GM21381 (cell line): ENCODE measurements around the gene CRTC2.

Experiments used
- ATAC-seq: cut with Tn5 transposase; IDR thresholded peaks from one replicate; pipeline ENCODE4 v1.9.1; 2021; ENCODE audit warnings: mild to moderate bottlenecking, moderate library complexity; ENCODE audit not compliant: unreplicated experiment

CRTC2 gene

DNA sequence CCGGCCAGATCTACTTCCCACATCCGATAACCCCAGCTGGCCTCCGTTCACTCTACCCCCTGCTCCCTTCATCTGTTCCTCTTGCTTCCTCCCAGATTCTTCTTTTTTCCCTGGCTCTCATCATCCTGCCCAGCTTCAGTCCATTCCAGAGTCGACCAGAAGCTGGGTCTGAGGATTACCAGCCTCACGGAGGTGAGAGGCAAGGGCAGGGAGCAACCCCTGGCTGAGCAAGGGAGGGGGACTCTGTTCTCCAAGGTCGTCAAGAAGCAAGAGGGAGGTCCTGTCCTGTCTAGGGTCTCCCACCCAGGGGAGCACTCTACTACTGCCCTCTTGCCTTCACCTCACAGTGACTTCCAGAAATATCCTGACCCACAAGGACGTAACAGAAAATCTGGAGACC is 15.1 kb upstream of the CRTC2 start:
- ATAC-seq, result no peak

- ATAC-seq, result no peak
These were observed 14.7 kb upstream of the CRTC2 start for GRCh38 chr1:153973071-153973470.

GRCh38 chr1:153970346-153970745 is 11.9 kb upstream of the CRTC2 start:
- no peak for ATAC-seq

GRCh38 chr1:153968972-153969371 is 10.6 kb upstream of the CRTC2 start:
- ATAC-seq, result no peak

- ATAC-seq, result no peak
These were observed 10.0 kb upstream of the CRTC2 start for GRCh38 chr1:153968408-153968807.

- ATAC-seq, result no peak
These were observed 9.6 kb upstream of the CRTC2 start for GRCh38 chr1:153968000-153968363.

GRCh38 chr1:153967107-153967999 is 8.9 kb upstream of the CRTC2 start, which contains the start of gene CREB3L4:
CREB3L4 (plus strand) TSS chr1:153967902; CDS start chr1:153968526, 624 bp downstream.
- peak; percentile 65 for ATAC-seq

- ATAC-seq, result no peak
These were observed 5.5 kb upstream of the CRTC2 start for GRCh38 chr1:153963850-153964331.

- peak; percentile 50 for ATAC-seq
These were observed 4.8 kb upstream of the CRTC2 start, which contains the start of gene SLC39A1 for GRCh38 chr1:153963030-153963849. SLC39A1 (minus strand) TSS chr1:153963537; CDS start chr1:153962715, 822 bp downstream.

DNA sequence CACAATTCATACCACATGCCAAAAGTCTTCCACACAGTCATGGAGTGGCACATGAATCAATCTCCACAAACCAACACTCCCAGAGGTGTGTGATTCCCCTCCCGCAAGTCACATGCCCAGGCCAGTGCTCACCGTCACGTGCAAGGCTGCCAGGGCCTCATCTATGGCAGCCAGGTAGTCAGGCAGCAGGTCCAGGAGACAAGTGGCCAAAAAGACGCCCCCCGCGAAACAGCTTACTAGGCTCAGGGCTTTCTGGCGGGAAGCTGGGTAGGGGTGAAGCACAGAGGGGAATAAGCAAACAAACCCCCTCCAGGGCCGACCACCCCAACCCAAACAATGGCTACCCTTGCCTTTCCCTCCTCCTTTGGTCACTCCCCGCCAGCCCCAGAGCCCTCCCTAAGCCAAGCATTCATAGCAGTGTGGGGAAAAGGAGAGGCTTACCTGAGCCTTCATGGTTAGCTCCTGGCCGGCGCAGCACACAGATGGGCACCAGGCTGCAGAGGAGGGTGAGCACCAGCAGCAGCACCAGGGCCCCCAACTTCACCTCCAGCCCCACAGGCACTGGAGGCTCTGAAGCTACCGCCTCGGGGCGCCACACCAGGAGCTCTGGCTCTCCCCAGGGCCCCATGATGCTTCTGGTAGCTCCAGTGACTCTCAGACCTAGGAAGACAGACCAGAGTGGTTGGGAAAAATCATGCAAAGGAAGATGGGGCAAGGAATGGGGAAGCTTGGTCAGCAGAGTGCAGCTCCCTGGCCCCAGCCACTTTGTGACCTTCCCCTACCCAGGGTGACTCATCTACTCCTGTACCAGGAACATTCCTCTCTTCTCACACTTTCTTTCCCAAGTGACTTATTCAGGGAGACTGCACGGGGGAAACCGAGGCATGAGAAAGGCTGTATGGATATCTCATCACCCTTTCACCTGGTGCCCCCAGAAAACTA is 3.9 kb upstream of the CRTC2 start:
- no peak for ATAC-seq

DNA sequence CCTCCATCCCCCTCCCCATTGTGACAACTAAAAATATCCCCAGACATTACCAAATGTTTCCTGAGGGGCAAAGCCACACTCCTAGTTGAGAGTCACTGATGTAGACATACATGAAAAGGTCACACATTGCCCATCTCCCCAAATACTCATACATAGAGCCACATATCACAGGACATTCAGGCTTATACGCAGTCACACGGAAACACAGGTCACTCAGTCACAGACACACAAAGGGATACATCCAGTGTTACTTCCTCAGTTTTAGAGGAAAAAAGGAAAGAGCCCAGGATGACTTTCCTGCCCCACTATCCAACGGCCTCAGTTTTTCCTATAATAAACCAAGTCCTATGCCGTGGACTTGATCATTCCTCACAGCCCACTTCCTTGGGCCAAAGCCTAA is 3.0 kb upstream of the CRTC2 start:
- ATAC-seq, result no peak

DNA sequence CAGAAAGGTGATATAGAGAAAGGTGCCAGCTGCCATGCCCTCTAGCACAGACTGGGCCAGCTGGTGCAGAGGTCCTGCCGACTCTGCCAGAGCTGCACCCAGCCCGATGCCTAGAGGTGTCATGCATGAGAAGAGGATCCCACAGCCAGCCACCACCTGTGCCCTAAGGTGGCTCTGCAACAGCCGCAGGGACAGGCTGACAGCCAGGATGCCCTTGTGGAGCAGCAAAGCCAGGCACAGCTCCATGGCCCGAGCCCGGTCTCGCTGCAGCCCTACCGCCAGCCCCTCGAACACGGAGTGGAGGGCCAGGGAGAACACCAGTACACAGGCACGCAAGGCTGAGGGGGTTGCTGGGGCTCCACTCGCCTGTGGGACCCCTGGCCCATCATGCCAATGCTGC is 1.8 kb upstream of the CRTC2 start:
- ATAC-seq, result no peak

- no peak for ATAC-seq
These were observed 1.0 kb upstream of the CRTC2 start for GRCh38 chr1:153959454-153959853.

DNA sequence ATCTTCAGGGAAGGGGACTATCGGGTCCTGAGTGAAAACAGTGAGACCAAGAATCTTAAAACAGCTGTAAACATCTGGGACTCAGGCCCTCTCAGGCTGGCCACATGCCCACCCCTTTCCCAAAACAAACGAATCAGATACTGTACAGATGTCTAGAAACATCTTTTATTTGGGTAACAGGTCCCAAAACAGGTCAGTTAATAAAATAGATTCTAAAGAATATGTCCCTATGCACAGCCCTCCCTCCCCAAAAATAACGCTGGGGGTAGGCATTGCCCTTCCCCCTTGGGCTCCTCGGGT is 499 bp upstream of the CRTC2 start:
- ATAC-seq, result no peak

DNA sequence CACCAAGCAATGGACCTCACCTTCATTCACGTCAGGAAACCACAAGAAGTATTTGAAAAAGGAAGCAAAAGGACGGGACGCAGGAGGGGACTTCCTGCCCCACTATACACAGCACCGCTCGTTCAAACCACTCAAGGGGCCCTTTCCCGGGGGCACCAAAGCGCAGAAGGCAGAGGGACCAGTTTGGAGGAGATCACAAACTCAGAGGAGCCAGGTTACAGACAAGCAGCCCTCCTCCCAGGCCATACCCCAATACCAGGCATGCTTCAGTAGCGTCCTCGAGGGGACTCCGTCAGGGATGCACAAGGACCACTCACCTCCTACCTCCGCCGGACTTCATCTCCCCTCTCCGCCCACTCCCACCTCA is 685 bp downstream of the CRTC2 start:
- ATAC-seq, result peak; percentile 7

GRCh38 chr1:153956997-153957715 is 1.3 kb downstream of the CRTC2 start:
- ATAC-seq, result no peak

GRCh38 chr1:153954826-153955225 is 3.6 kb downstream of the CRTC2 start:
- ATAC-seq, result no peak

DNA sequence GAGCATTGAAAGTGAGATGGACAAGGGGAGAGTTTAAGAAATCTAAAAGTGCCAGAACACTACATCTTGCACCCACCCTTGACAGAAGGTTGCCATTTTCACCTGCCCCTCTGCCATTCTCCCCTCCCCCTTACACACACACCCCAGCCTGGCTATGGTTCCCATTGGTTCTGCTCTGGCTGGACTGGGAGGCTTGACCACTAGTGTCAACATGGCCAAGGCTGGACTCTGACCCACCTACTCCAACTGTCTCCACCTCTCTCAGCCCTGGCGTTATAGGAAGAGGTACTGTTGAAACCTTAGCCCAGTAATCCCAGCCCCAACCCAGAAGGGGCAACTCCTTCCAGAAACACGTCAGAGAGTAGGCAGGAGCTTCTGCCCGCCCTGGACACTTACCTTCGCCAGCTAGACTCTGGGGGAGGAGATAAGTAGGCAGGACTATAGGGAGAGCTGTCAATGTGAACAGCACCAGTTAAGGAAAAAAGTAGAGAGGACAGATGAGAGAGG is 4.5 kb downstream of the CRTC2 start:
- no peak for ATAC-seq

DNA sequence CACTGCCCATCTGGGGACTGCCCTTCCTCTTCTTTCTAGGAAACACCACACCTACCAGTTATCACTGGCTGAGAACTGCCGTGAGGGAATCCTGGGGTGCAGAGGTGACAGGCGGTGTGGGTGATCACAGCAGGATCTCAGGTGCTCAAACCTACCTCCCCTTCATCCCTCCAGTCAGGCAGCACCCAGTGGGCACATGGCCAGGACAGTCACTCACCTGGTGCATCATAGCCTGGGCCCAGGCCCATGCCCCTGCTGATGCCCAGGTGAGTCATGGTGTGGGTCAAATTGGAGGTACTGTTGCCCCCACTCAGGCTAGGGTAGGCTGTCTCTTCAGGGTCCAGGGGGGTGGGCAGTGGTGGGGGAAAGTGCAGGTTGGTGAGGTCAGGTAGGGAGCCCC is 6.6 kb downstream of the CRTC2 start:
- no peak for ATAC-seq

GRCh38 chr1:153951183-153951582 is 7.2 kb downstream of the CRTC2 start:
- no peak for ATAC-seq
